Choroid plexus epithelial cell (primary cell): ENCODE data around the gene PSMB7.

ENCODE experiments used
- DNase-seq: peaks from one replicate; pipeline ENCODE4 v3.0.0-alpha.2; 2010; ENCODE audit warnings: low read depth
- H3K4me3 ChIP-seq: 2 replicates; pipeline ENCODE4 v1.5.1; 2011; ENCODE audit warnings: low read depth, mild to moderate bottlenecking, control low read depth, low read length, moderate library complexity
- CTCF ChIP-seq: conservative IDR thresholded peaks from 2 replicates; pipeline ENCODE4 v1.5.1; 2011; ENCODE audit warnings: low read depth, mild to moderate bottlenecking, control low read depth, inconsistent platforms, low read length, moderate library complexity

PSMB7 gene

GRCh38 chr9:124373386-124373785, 41.9 kb downstream of the PSMB7 start:
- TF ChIP-seq CTCF = no peak
- no peak for DNase-seq

GRCh38 chr9:124372038-124372437, 43.2 kb downstream of the PSMB7 start:
- H3K4me3 ChIP-seq = no peak overlapping the region
- peak; percentile 66 for DNase-seq
- TF ChIP-seq CTCF = no peak

More at GRCh38 chr9:124373386-124373785, 41.9 kb downstream of the PSMB7 start:
- H3K4me3 ChIP-seq = no peak overlapping the region

GRCh38 chr9:124370896-124371582, 44.2 kb downstream of the PSMB7 start:
- no peak for TF ChIP-seq CTCF
- H3K4me3 ChIP-seq = no peak overlapping the region
- peak; percentile 75 for DNase-seq

GRCh38 chr9:124369231-124369797, 45.9 kb downstream of the PSMB7 start:
- H3K4me3 ChIP-seq = no peak overlapping the region
- no peak for TF ChIP-seq CTCF
- DNase-seq = no peak

- no peak for TF ChIP-seq CTCF
- H3K4me3 ChIP-seq = no peak overlapping the region
- no peak for DNase-seq
Observed at GRCh38 chr9:124368692-124369091, 46.5 kb downstream of the PSMB7 start.

- peak; percentile 73 for DNase-seq
- H3K4me3 ChIP-seq = no peak overlapping the region
Observed at GRCh38 chr9:124366476-124367220, 48.6 kb downstream of the PSMB7 start.

More at GRCh38 chr9:124366476-124367220, 48.6 kb downstream of the PSMB7 start:
- TF ChIP-seq CTCF = no peak
